GM21515 (cell line): Measurements from ENCODE around the gene OCIAD1.
"Not testable (repeated sequence)": the region's sequence is repeated elsewhere in the genome, so short reads cannot be mapped to it uniquely, and the experiment has no call there.

Experiments
- ATAC-seq: cut with Tn5 transposase; IDR thresholded peaks from one replicate; pipeline ENCODE4 v1.9.1; 2021; ENCODE audit not compliant: unreplicated experiment

Gene OCIAD1

DNA sequence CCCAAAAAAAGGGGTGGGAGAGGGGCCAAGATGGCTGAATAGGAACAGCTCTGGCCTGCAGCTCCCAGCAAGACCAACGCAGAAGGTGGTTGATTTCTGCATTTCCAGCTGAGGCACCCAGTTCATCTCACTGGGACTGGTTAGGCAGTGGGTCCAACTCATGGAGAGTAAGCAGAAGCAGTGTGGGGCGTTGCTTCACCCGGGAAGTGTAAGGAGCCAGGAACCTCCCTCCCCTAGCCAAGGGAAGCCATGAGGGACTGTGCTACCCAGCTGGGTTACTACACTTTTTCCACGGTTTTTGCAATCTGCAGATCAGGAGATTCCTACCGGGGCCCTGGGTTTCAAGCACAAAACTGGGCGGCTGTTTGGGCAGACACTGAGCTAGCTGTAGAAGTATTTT lies 13.9 kb upstream of the OCIAD1 start:
- ATAC-seq: no peak

DNA sequence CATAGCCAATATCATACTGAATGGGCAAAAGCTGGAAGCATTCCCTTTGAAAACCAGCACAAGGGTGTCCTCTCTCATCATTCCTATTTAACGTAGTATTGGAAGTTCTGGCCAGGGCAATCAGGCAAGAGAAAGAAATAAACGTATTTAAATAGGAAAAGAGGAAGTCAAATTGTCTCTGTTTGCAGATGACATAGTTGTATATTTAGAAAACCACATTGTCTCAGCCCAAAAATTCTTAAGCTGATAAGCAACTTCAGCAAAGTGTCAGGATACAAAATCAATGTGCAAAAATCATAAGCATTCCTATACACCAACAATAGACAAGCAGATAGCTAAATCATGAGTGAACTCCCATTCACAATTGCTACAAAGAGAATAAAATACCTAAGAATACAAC lies 9.5 kb upstream of the OCIAD1 start:
- ATAC-seq: not testable (repeated sequence)

DNA sequence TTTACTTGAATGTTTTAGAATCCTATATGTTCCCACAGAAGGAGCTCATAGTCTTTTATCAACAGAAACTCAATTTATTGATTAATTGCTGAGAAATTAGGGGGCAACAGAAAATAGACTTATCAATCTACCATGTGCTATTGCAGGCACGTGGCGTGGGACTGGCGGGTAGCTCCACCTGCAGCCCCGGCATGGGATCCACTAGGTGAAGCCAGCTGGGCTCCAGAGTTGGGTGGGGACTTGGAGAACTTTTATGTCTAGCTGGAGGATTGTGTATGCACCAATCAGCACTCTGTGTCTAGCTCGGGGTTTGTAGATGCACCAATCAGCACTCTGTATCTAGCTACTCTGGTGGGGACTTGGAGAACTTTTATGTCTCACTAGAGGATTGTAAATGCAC lies 3.3 kb upstream of the OCIAD1 start:
- no peak for ATAC-seq

- no peak for ATAC-seq
Observed at GRCh38 chr4:48831532-48832030, 693 bp downstream of the OCIAD1 start.

DNA sequence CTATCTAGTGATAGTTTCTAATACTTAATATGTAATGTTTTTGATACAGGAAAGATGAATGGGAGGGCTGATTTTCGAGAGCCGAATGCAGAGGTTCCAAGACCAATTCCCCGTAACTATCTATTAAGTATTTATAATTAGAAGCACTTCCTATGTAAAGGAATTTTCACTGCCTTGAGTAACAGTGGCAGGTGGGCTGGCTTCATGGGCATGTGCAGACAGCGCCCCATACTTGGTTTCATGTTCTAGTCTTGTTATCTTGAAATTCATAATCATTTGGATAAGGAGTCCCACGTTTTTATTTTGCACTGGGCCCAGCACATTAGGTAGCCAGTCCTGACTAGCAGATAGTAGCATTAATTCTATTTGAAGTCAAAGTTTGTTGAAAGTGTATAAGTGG lies 1.7 kb downstream of the OCIAD1 start:
- ATAC-seq: no peak

GRCh38 chr4:48836658-48837057 lies 5.8 kb downstream of the OCIAD1 start:
- no peak for ATAC-seq

DNA sequence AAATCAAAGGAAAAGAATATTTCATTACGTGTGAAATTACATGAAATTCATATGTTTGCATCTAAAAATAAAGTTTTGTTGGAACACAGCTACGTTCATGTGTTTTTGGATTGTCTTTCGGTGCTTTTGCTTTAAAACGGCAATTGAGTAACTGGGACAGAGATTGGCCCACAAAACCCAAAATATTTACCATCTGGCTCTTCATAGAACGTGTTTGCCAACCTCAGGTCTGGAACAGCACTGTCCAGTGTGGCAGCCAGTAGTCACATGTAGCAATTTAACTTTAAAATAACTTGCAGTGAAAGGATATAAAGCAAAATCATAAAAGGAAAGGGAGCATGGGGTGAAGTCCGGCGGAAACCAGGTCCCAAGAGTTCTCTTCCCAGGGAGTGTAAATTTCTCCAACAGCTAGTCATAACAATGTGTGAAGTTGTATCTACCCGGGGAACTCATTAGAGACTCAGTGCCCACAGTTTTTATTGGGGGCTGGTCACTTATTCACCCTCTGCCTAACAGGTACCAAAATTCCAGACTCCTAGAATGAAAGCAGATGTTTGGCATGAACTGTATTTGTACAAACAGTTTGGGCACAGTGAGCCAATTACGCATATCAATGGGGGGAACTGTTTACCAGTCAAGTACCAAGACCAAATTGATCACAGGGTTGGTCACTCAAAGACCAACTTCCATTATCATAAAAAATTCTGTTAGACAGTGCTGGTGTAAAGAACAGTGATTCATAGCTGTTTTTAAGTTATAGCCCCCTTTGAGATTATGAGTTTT lies 10.3 kb downstream of the OCIAD1 start:
- ATAC-seq: no peak

GRCh38 chr4:48844843-48845242 lies 14.0 kb downstream of the OCIAD1 start:
- ATAC-seq: no peak

DNA sequence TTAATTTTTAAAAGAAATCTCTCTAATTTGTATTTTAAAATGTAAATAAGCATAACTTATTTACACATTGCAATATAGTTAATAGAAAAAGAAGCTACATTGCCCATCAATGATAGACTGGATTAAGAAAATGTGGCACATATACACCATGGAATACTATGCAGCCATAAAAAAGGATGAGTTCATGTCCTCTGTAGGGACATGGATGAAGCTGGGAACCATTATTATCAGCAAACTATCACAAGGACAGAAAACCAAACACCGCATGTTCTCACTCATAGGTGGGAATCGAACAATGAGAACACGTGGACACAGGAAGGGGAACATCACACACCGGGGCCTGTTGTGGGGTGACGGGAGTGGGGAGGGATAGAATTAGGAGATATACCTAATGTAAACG lies 17.9 kb downstream of the OCIAD1 start:
- not testable (repeated sequence) for ATAC-seq

DNA sequence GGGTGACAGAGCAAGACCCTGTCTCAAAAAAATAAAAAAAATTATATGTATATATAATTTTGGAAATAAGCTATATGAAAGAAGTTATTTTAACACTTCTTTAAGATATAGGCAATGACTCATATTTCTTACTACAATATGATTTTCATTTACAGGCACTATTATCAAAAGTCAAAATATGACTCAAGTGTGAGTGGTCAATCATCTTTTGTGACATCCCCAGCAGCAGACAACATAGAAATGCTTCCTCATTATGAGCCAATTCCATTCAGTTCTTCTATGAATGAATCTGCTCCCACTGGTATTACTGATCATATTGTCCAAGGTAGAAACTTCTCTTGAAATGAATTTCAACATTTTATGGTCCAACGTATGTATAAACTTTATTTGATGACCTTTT lies 20.8 kb downstream of the OCIAD1 start:
- ATAC-seq: no peak

DNA sequence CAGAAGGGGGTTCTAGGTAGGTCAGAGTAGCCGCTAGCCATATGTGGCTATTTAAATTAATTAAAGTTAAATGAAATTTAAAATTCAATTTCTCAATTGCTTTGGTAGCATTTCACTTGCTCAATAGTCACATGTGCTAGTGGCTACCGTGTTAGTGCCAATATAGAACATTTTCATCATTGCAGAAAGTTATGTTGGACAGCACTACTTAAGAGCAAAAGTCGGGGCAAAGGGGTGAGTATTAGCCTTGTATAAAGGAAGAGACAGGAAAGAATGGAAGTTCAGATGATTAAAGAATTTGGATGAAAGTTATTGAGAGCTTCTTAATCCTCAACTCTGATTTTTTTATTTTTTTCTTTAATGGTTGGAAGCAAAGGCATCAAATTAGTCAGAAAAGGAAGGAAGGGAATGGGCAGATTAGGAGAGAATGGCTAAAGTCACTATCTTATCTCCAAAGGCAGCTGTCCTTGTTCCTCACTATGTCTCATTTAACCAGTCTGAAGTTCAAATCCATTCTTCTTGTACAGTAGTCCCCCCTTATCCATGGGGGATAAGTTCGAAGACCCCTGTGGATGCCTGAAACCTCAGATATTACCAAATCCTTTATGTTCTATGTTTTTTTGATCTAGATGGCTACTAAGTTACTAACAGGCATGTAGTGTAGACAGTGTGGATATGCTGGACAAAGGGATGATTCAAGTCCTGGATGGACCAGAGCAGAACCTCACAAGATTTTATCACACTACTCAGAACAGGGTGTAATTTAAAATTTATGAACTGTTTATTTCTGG lies 22.9 kb downstream of the OCIAD1 start:
- ATAC-seq: no peak

- ATAC-seq: no peak
Observed at GRCh38 chr4:48854395-48854683, 23.5 kb downstream of the OCIAD1 start.

- ATAC-seq: no peak
Observed at GRCh38 chr4:48854982-48855381, 24.1 kb downstream of the OCIAD1 start.

DNA sequence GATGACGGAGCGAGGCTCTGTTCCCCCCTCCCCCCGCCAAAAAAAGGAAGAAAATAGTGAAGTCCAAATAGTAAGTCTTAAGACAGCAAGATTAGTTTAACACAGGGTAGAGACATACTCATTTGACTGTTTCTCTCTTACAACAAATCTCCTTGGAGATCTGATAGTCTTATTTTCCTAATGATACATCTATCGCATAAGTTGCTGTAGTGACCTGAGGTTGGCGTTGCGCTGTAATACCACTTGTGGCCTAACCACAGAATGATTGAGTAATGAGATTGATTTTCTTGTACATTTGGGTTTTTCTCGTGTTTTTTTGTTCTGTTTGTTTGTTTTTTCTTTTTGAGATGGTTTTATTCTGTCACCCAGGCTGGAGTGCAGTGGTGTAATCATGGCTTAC lies 27.2 kb downstream of the OCIAD1 start:
- ATAC-seq: no peak

DNA sequence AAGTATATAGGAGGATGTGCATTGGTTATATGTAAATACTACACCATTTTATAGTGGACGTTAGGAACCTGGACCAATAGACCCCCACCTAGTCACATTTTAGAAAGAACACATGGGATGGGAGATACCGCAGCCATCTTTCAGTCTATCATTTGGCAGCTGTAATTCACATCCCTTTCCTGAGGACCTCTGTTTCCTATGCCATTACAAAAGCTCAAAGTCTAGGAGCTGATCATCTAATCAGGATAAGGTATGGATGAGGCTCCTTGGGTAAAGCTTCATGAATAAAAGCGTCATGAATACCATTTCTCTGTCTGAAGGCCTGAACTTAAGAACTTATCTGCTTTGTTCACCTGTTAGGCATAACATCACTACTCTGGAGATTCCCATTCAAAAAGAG lies 31.1 kb downstream of the OCIAD1 start:
- ATAC-seq: no peak

- no peak for ATAC-seq
Observed at GRCh38 chr4:48862661-48863060, 31.8 kb downstream of the OCIAD1 start.

DNA sequence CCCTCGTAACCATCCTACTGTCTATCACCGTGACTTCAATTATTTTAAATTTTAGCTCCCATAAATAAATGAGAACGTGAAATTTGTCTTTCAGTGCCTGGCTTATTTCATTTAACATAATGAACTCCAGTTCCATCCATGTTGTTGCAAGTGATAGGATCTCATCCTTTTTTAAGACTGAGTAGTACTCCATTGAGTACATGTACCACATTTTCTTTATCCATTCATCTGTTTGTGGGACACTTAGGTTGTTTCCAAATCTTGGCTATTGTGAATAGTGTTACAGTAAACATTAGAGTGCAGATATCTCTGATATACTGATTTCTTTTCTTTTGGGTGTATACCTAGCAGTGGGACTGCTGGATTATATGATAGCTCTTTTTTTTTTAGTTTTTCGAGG lies 32.8 kb downstream of the OCIAD1 start:
- ATAC-seq: no peak

GRCh38 chr4:48864696-48865095 lies 33.8 kb downstream of the OCIAD1 start:
- ATAC-seq: not testable (repeated sequence)

DNA sequence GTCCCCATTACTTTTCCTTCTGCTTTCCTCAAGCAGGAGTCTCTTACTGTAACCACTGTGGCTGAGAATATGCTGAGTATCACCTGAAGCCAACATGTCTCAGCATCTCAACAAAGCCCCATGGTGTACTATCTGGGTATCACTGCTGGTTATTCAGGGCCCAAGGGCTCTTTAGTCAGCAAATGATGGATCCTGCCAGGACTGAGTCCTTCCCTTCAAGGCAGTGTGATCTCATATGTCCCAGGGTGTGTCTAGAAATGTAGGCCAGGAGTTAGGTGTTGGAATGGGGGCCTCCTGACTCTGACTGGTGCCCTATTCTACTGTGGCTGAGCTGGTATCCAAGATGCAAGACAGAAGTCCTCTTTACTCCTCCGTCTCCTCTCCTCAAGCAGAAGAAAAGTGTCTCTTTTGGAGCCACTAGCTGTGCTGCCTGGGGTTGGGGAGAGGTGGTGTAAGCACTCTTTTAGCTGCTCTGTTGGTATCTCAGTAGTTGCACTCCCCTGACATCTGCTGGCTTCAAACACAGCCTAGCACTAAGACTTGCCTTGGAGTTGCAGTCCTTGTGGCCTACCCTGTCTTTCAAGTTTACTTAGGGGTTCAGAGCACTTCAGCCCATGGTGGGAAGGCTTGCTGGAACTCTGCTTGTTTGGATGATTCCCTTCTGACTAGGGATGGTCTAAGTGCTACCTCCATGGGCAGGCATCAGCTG lies 47.1 kb downstream of the OCIAD1 start:
- no peak for ATAC-seq

GRCh38 chr4:48879561-48880442 lies 48.9 kb downstream of the OCIAD1 start:
- ATAC-seq: no peak

DNA sequence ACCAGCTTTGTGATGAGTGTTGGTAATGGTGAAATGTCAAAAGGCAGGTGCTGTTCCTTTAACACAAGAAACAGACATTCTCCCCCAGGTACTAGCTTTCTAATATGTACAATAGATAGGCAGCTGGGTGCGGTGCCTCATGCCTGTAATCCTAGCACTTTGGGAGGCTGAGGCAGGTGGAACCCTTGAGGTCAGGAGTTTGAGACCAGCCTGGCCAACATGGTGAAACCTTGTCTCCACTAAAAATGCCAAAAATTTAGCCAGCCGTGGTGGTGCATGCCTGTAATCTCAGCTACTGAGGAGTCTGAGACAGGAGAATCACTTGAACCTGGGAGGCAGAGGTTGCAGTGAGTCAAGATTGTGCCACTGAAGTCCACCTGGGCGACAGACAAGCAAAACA lies 50.8 kb downstream of the OCIAD1 start:
- ATAC-seq: not testable (repeated sequence)
